Measurements from ENCODE around the gene DHCR7.

The DHCR7 gene

DNA sequence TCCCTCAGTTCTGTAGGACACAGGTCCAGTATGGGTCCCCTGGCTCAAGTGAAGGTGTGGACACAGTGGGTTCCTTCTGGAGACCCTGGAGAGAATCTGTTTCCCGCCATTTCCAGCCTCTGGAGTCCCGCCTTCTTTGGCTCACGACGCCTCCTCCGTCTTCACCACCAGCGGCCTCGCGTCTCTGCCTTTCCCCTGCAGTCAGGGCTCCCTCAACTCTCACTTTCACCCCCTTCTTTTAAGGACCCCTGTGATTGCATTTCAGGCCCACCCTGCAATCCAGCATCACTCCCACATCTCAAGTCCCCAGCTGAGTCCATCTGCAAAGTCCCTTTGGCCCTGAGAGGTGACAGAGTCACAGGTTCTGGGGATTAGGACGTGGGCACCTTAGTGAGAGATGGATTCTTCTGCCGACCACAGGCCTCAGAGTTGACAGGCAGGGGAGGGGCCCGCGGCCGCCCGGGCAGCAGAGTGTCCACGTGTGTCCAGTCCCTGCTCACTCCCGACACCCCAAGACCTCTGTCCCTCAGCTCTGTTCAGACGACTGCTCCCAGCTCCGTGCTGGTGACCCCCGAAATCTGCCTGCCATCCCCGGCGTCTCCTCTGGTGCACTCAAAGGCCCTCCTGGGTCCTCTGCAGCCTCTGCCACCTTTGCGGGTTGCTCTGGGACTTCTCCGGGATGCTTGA, 42.0 kb upstream of the DHCR7 start:
- DNase-seq (ENCODE audit: low read depth): no peak
- TF ChIP-seq CTCF (conservative IDR thresholded peaks at IDR 0.05; ENCODE audit: low read depth, low read length): no peak
- no peak overlapping the region for H3K4me3 ChIP-seq (ENCODE audit: low read length)

GRCh38 chr11:71489311-71490043, 41.3 kb upstream of the DHCR7 start:
- no peak overlapping the region for H3K4me3 ChIP-seq (ENCODE audit: low read length)
- no peak for DNase-seq (ENCODE audit: low read depth)
- TF ChIP-seq CTCF (conservative IDR thresholded peaks at IDR 0.05; ENCODE audit: low read depth, low read length): no peak

- no peak for TF ChIP-seq CTCF (conservative IDR thresholded peaks at IDR 0.05; ENCODE audit: low read depth, low read length)
- H3K4me3 ChIP-seq (ENCODE audit: low read length): no peak overlapping the region
- no peak for DNase-seq (ENCODE audit: low read depth)
These were observed 40.6 kb upstream of the DHCR7 start for GRCh38 chr11:71488681-71489270.

DNA sequence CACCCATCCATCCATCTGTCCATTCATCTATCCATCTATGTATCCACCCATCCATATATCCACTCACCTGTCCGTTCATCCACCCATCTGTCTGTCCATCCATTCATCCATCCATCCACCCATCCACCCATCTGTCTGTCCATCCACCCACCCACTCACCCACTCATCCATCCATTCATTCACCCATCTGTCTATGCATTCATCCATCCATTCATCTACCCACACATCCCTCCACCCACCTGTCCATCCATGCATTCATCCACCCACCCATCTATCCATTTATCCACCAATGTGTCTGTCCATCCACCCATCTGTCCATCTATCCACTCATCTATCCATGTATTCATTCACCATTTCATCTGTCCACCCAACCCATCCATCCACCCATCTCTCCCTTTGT, 38.1 kb upstream of the DHCR7 start:
- H3K4me3 ChIP-seq (ENCODE audit: low read length): no peak overlapping the region
- no peak for DNase-seq (ENCODE audit: low read depth)
- no peak for TF ChIP-seq CTCF (conservative IDR thresholded peaks at IDR 0.05; ENCODE audit: low read depth, low read length)

- H3K4me3 ChIP-seq (ENCODE audit: low read length): no peak overlapping the region
- DNase-seq (ENCODE audit: low read depth): no peak
- TF ChIP-seq CTCF (conservative IDR thresholded peaks at IDR 0.05; ENCODE audit: low read depth, low read length): no peak
These were observed 37.3 kb upstream of the DHCR7 start for GRCh38 chr11:71485466-71485865.

DNA sequence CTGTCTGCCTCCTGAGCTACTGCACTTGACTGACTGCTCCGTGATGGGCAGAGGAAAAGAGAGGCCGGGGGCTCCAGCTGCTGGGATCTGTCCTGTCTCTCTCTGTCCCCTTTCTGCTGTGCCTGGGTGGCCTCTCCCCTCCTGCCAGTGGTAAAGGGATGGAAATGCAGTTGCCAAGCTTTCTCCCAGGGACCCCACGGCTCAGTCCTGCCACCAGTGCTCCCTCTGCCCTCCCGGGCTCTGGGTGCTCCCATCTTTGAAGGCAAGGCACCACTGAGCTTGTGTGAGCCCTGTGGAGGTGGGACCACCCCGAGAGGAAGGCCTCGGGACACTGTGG, 36.8 kb upstream of the DHCR7 start:
- no peak for TF ChIP-seq CTCF (conservative IDR thresholded peaks at IDR 0.05; ENCODE audit: low read depth, low read length)
- DNase-seq (ENCODE audit: low read depth): no peak
- H3K4me3 ChIP-seq (ENCODE audit: low read length): no peak overlapping the region

All from retinal pigment epithelial cell (primary cell).